PC-9 (cell line): ENCODE measurements around the gene PGGHG. TPM values are rescaled to one million over a fixed set of nuclear protein-coding genes. Genes with fewer than 3 reads are reported as not detected.

ENCODE experiments used
- BruUV-seq: library from RNA; stranded (reverse); fragments of 400-500 nt; replicated peaks from 2 replicates; lab custom pipeline; 2021; lab: Mats Ljungman, UMichigan
- CTCF ChIA-PET: fragments of 300-600 bp; sonication (Branson Sonifier 250); formaldehyde crosslinking; loops from one replicate; lab custom pipeline; 2022; ENCODE audit warnings: antibody characterized with exemption; lab: Charles Lee
- POLR2A ChIA-PET: fragments of 300-600 bp; sonication (Branson Sonifier 250); formaldehyde crosslinking; loops from one replicate; lab custom pipeline; 2022; ENCODE audit warnings: antibody characterized with exemption; ENCODE audit not compliant: unreplicated experiment; lab: Charles Lee
- DNase-seq, 2 experiments: peaks; one replicate each; pipeline versions ENCODE4 v3.0.0 to v3.0.0-alpha.2; 2015 to 2022; ENCODE audit warnings: mixed read lengths in 1 of 2
- H2AFZ ChIP-seq: fragments of 200-600 bp; sonication (generic); 2 replicates; pipeline ENCODE4 v1.8.1; 2017; ENCODE audit warnings: antibody characterized with exemption
- H3F3A ChIP-seq: fragments of 200-600 bp; sonication (generic); 2 replicates; pipeline ENCODE4 v1.8.1; 2017; ENCODE audit warnings: antibody characterized with exemption, mild to moderate bottlenecking, low read depth; ENCODE audit not compliant: insufficient read depth
- H3K27ac ChIP-seq: fragments of 200-600 bp; sonication (generic); 2 replicates; pipeline ENCODE4 v1.6.1; 2016; ENCODE audit warnings: mixed run types
- H3K27me3 ChIP-seq: fragments of 200-600 bp; sonication (generic); 2 replicates; pipeline ENCODE4 v1.6.1; 2016; ENCODE audit warnings: low read depth, mixed run types; ENCODE audit not compliant: insufficient read depth
- H3K36me3 ChIP-seq: fragments of 200-600 bp; sonication (generic); 2 replicates; pipeline ENCODE4 v1.6.1; 2016; ENCODE audit warnings: low read depth, mixed run types
- H3K4me1 ChIP-seq: fragments of 200-600 bp; sonication (generic); replicated peaks from 2 replicates; pipeline ENCODE4 v1.6.1; 2016; ENCODE audit warnings: mixed run types; ENCODE audit not compliant: insufficient read depth
- H3K4me2 ChIP-seq: fragments of 200-600 bp; sonication (generic); 2 replicates; pipeline ENCODE4 v1.6.1; 2017; ENCODE audit warnings: mixed run types
- H3K4me3 ChIP-seq: fragments of 200-600 bp; sonication (generic); 2 replicates; pipeline ENCODE4 v1.6.1; 2016; ENCODE audit warnings: mixed run types
- H3K79me2 ChIP-seq: fragments of 200-600 bp; sonication (generic); 2 replicates; pipeline ENCODE4 v1.6.1; 2017; ENCODE audit warnings: low read depth, mixed run types
- H3K9me2 ChIP-seq: fragments of 200-600 bp; sonication (generic); 2 replicates; pipeline ENCODE4 v1.8.1; 2017; ENCODE audit warnings: mild to moderate bottlenecking; ENCODE audit not compliant: insufficient read depth
- H3K9me3 ChIP-seq: fragments of 200-600 bp; sonication (generic); 2 replicates; pipeline ENCODE4 v1.8.1; 2016; ENCODE audit warnings: low read depth; ENCODE audit not compliant: insufficient read depth
- H4K20me1 ChIP-seq: fragments of 200-600 bp; sonication (generic); 2 replicates; pipeline ENCODE4 v1.8.1; 2017; ENCODE audit not compliant: insufficient read depth
- CTCF ChIP-seq: fragments of 200-600 bp; sonication (generic); conservative IDR thresholded peaks from 2 replicates; pipeline ENCODE4 v1.6.1; 2017; ENCODE audit warnings: mixed run types, antibody characterized with exemption, mild to moderate bottlenecking, moderate library complexity
- EZH2 ChIP-seq: fragments of 200-600 bp; sonication (generic); IDR thresholded peaks from 2 replicates; pipeline ENCODE4 v1.8.0; 2017; ENCODE audit warnings: antibody characterized with exemption, low read depth
- intact Hi-C: fragments of 100-400 bp; cut with micrococcal nuclease; formaldehyde crosslinking; loops from one replicate; pipeline ENCODE4 v1.10.0; 2022; ENCODE audit not compliant: unreplicated experiment
- total RNA-seq: library from RNA; stranded (reverse); gene quantifications from 2 replicates; pipeline ENCODE4 v1.2.3, GENCODE V29; 2021

The PGGHG gene
- total RNA-seq, 1 experiment from 2014 or later: 68.6 TPM

- ChIA-PET POLR2A (no interaction called here), CTCF (no interaction called here)
- Histone ChIP-seq H3F3A (no peaks in the 10 kb centered on the region), H3K36me3 (no peaks in the 10 kb centered on the region), H3K79me2 (no peaks in the 10 kb centered on the region), H3K9me3 (no peaks in the 10 kb centered on the region), H4K20me1 (no peaks in the 10 kb centered on the region), H3K4me1 (no peaks in the 10 kb centered on the region), H3K4me3 (no peak overlapping the region), H3K9me2 (no peaks in the 10 kb centered on the region), H3K27me3 (no peaks in the 10 kb centered on the region), H3K27ac (no peak overlapping the region), H2AFZ (no peak overlapping the region), H3K4me2 (no peak overlapping the region)
- no TSS peak for BruUV-seq
- no peak for DNase-seq
- intact Hi-C loops: no loop called here
- TF ChIP-seq CTCF (no peak), EZH2 (no peak)
These were observed 9.6 kb upstream of the PGGHG start for GRCh38 chr11:279040-279965.

GRCh38 chr11:279966-280705, 8.8 kb upstream of the PGGHG start:
- Histone ChIP-seq H3K79me2 (no peaks in the 10 kb centered on the region), H3K4me3 (no peak overlapping the region), H3K4me2 (no peak overlapping the region), H3K9me2 (no peaks in the 10 kb centered on the region), H2AFZ (no peak overlapping the region), H3K9me3 (no peaks in the 10 kb centered on the region), H3K36me3 (no peaks in the 10 kb centered on the region), H3K27ac (no peak overlapping the region), H3K4me1 (no peaks in the 10 kb centered on the region), H3F3A (no peaks in the 10 kb centered on the region), H4K20me1 (no peaks in the 10 kb centered on the region), H3K27me3 (no peaks in the 10 kb centered on the region)
- TF ChIP-seq CTCF: no peak
- no peak for TF ChIP-seq EZH2
- CTCF ChIA-PET: no interaction called here
- intact Hi-C loops: no loop called here
- no TSS peak for BruUV-seq
- DNase-seq: no peak
- POLR2A ChIA-PET: interaction anchor here (0.5 kb wide), 1 partner anchor 13 kb away, joined by 3 read pairs; no protein-coding TSS in a partner anchor

GRCh38 chr11:280706-281485, 8.0 kb upstream of the PGGHG start:
- no peaks in the 10 kb centered on the region for H3K79me2 ChIP-seq
- ChIA-PET CTCF (no interaction called here), POLR2A (interaction anchor here (0.5 kb wide), 1 partner anchor 13 kb away, joined by 3 read pairs; no protein-coding TSS in a partner anchor)
- H3K36me3 ChIP-seq: no peaks in the 10 kb centered on the region
- no peak overlapping the region for H3K4me3 ChIP-seq
- no peaks in the 10 kb centered on the region for H3K9me2 ChIP-seq
- H3K4me1 ChIP-seq: no peaks in the 10 kb centered on the region
- H4K20me1 ChIP-seq: no peaks in the 10 kb centered on the region
- intact Hi-C loops: no loop called here
- H3K27me3 ChIP-seq: no peaks in the 10 kb centered on the region
- no peaks in the 10 kb centered on the region for H3F3A ChIP-seq
- no TSS peak for BruUV-seq
- DNase-seq: no peak
- no peak overlapping the region for H3K27ac ChIP-seq
- no peaks in the 10 kb centered on the region for H3K9me3 ChIP-seq
- no peak overlapping the region for H2AFZ ChIP-seq
- no peak overlapping the region for H3K4me2 ChIP-seq
- TF ChIP-seq EZH2 (no peak), CTCF (no peak)
